ENCODE results near the gene NET1. TPM values are rescaled to one million over a fixed set of nuclear protein-coding genes. Genes with fewer than 3 reads are reported as not detected.

NET1 gene
- polyA plus RNA-seq, 4 donors, result 112 to 137 (median 130) TPM

- DNase-seq (ENCODE audit: low read depth in 4 of 4, low spot score in 2 of 4), result no peak
Observed at GRCh38 chr10:5497289-5497688, 84.9 kb downstream of the NET1 start.

GRCh38 chr10:5497948-5498730 lies 85.8 kb downstream of the NET1 start:
- no peak for DNase-seq (ENCODE audit: low read depth in 4 of 4, low spot score in 2 of 4)

GRCh38 chr10:5498791-5499492 lies 86.6 kb downstream of the NET1 start:
- no peak for DNase-seq (ENCODE audit: low read depth in 4 of 4, low spot score in 2 of 4)

DNA sequence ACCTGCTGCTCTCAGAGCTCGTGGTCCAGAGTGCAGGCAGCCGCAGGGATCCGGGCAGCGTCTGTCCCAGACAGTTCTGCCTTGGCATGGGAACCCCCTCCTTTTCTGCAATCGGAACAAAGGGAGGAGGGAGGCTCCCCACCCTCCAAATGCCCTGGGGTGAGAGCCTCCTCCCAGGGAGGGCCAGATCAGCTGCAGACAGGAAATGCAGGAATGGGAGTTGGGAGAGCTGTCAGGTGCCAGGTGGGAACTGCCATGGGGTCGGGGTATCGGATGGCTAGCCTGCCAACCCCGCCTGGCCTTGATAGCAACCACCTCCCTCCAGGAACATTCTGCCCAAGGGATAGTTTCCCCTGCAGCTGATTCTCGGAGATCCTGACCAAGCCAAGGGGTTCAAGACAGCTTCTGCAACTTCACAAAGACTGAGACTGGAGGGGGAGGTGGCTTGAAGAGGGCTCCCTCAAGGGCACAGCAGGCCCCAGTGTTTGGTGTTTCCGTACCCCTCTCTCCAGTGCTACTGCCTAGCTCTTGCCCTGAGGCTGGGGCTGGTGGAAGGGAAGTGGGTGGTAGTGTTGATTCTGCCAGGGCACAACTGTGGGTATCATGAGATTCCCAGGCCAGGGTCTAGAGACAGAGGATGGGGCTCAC lies 87.3 kb downstream of the NET1 start, which contains the start of gene CALML5:
CALML5 (minus strand) TSS at position 78 of the 648 bp plus-strand sequence. CDS start 132 bp downstream, outside the sequence.
- DNase-seq (ENCODE audit: low read depth in 4 of 4, low spot score in 2 of 4), result no peak

- DNase-seq (ENCODE audit: low read depth in 4 of 4, low spot score in 2 of 4), result no peak
Observed at GRCh38 chr10:5500162-5500670, 87.9 kb downstream of the NET1 start.

GRCh38 chr10:5500910-5501309 lies 88.6 kb downstream of the NET1 start:
- no peak for DNase-seq (ENCODE audit: low read depth in 4 of 4, low spot score in 2 of 4)

DNA sequence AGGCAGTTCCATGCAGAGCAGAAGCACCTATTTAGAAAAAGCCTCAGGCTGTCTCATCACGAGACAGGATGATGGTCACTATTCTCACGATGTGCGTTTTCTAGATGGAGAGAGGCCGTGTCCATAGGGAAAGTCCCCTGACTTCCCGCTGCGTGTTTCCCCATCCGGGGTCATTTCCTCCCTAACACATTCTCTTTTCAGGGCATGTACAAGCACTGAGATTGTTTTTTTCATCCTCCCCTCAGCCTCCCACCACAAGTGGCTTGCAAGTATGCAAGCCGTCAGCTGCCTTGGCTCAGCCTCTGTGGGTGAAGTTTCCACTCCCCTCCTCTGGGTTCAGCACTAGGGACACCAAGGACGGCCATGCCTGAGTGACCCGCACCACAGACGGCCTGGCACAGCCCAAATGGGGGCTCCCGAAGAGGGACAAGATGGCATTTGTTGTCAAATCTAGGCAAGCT lies 89.7 kb downstream of the NET1 start:
- DNase-seq (ENCODE audit: low read depth in 4 of 4, low spot score in 2 of 4), result peak in 1 of 4 donors; percentile 7

DNA sequence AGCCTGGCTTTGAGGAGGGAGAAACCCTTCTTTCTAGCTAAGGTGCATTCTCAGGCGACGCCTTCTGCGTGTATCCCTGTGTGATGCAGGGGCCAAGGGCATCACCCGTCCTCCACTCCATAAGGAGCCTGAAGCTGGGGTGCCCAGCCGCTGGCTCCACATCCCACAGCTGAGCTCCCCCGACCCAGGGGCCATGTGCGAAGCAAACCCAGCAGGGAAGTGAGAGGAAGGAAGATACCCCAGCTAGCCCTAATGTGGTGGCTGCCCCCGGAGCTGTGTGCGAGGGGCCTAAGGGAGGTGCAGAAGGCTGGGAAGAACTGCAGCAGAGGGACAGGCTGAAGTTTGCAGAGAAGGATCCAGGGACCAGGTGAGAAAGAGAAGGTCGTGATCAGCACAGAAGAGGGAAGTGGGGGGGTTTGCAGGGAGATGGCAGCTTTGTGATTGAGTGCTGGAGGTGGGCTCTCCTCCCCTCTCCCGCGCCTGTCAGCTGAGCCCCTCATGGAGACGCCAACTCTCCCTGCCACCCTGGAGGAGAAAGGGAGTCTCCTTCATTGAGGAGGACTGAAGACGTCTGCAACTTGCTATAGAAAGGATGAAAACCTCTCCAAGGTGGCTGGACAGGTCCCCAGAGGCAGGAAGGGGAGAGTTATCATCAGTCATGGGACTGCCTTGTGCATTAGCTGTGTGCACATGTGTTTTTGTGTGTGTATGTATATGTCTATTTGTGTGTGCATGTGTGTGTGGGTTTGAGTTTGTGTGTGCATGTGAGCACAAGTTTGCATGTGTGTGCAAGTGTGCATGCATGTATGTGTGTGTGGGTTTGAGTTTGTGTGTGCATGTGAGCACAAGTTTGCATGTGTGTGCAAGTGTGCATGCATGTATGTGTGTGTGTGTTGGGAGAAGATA lies 90.5 kb downstream of the NET1 start:
- DNase-seq (ENCODE audit: low read depth in 4 of 4, low spot score in 2 of 4), result no peak

GRCh38 chr10:5503477-5503835 lies 91.1 kb downstream of the NET1 start:
- peak in 2 of 4 donors; percentile 11 to 36 for DNase-seq (ENCODE audit: low read depth in 4 of 4, low spot score in 2 of 4)

DNA sequence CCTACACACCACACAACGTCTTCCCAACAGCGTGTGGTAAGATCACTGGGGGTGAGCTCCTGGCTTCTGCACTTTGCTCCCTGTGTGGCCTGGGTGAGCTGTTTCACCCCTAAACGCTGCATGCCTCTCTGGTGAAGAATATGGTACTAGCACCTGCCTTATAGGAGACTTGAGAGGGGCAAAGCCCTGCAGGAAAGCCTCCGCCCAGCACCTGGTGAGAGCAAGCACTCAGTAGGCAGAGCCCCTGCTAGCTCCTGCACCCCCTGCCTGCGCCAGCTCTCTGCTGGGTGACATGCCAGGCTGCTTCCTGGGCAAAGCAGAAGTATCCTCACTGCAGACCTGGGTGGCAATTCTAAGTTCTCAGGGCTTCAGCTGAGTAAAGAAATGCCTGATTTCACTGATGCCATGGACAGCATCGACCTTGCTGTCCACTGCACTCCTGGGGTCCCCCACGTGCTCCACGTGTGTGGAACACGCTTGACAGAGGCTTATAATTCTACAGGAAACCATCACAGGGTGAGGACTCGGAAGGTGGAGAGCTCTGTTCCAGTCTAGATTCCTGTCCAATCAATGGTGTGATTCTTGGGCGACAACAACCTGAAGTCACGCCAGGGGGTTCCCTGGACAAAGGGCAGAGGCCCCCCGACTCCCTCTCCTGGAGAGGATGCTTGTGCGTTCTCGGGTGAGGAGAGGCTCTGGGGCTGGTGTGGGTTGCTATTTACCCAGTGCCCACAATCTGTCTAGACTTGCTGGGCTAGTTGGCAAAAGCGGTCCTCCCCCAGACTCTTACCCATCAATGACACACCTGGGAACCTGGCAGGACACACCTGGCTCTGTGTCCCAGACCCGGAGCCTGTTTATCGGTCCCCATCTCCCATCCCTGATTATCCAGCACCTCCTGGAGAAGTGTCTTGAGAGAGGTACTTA lies 92.1 kb downstream of the NET1 start:
- DNase-seq (ENCODE audit: low read depth in 4 of 4, low spot score in 2 of 4), result no peak

DNA sequence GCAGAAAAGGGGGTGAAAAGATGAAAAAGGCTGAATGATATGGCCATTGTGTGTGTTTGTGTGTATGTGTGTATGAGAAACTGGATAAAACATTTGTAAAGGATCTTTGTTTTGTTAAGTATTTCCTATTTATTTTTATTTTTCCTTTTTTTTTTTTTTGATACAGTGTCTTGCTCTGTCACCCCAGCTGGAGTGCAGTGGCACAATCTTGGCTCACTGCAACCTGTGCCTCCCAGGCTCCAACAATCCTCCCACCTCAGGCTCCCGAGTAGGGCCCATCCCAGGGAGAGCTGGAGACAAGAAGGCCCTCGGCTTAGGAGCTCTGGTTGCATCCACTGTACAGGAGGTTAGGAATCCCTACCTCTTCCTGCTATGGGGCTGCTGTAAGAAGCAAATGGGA lies 93.9 kb downstream of the NET1 start:
- DNase-seq (ENCODE audit: low read depth in 4 of 4, low spot score in 2 of 4), result no peak

- no peak for DNase-seq (ENCODE audit: low read depth in 4 of 4, low spot score in 2 of 4)
Observed at GRCh38 chr10:5506751-5507648, 94.6 kb downstream of the NET1 start.

DNA sequence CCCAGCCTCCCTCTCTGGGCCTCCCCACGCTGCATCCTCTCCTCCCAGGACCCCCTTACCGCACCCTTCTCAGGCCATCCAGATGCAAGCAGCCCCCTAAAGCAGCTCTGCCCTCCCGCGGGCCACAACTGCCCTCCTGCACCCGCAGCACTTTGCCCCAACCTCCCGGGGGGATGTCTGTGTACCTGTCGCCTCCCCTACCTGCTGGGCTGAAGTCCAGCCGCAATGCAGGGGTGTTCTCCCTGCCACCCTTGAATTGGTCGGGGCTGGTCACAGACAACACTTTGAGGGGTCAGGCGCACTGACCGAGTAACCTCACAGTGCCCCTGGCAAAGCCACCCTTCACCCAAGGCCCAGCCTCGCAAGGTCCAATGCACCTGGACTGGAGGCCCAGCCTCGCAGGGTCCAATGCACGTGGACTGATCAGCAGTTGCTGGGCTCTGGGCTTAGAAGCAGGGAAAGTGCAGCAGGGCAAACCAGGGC lies 95.3 kb downstream of the NET1 start:
- DNase-seq (ENCODE audit: low read depth in 4 of 4, low spot score in 2 of 4), result no peak

- no peak for DNase-seq (ENCODE audit: low read depth in 4 of 4, low spot score in 2 of 4)
Observed at GRCh38 chr10:5508161-5508604, 95.8 kb downstream of the NET1 start.

Measured in left renal cortex interstitium (tissue), 4 donors.